ENCODE data around the gene ROR2.
"Not testable (repeated sequence)": the region's sequence is repeated elsewhere in the genome, so short reads cannot be mapped to it uniquely, and the experiment has no call there.

Gene ROR2

GRCh38 chr9:91659529-91660495 lies 290.2 kb downstream of the ROR2 start:
- DNase-seq = no peak

- DNase-seq = no peak
These were observed 291.4 kb downstream of the ROR2 start for GRCh38 chr9:91658513-91659105.

- no peak for DNase-seq
These were observed 292.5 kb downstream of the ROR2 start for GRCh38 chr9:91657501-91657900.

- no peak for DNase-seq
These were observed 294.4 kb downstream of the ROR2 start for GRCh38 chr9:91655658-91656057.

GRCh38 chr9:91655215-91655614 lies 294.8 kb downstream of the ROR2 start:
- no peak for DNase-seq

GRCh38 chr9:91654527-91654926 lies 295.5 kb downstream of the ROR2 start:
- no peak for DNase-seq

- DNase-seq = no peak
These were observed 302.7 kb downstream of the ROR2 start for GRCh38 chr9:91647371-91647770.

- DNase-seq = no peak
These were observed 303.3 kb downstream of the ROR2 start for GRCh38 chr9:91646702-91647101.

GRCh38 chr9:91644433-91644832 lies 305.6 kb downstream of the ROR2 start:
- DNase-seq = no peak

GRCh38 chr9:91643481-91644077 lies 306.4 kb downstream of the ROR2 start:
- peak in 1 of 2 donors; percentile 16 for DNase-seq

- DNase-seq = no peak
These were observed 307.3 kb downstream of the ROR2 start for GRCh38 chr9:91642771-91643170.

GRCh38 chr9:91640428-91640827 lies 309.6 kb downstream of the ROR2 start:
- no peak for DNase-seq

- DNase-seq = no peak
These were observed 311.0 kb downstream of the ROR2 start for GRCh38 chr9:91639054-91639453.

GRCh38 chr9:91634832-91635231 lies 315.2 kb downstream of the ROR2 start:
- not testable (repeated sequence) for DNase-seq

- no peak for DNase-seq
These were observed 320.3 kb downstream of the ROR2 start for GRCh38 chr9:91629718-91630117.

GRCh38 chr9:91628892-91629291 lies 321.1 kb downstream of the ROR2 start:
- DNase-seq = no peak

GRCh38 chr9:91625331-91625730 lies 324.7 kb downstream of the ROR2 start:
- DNase-seq = no peak

- DNase-seq = no peak
These were observed 327.0 kb downstream of the ROR2 start for GRCh38 chr9:91623004-91623403.

GRCh38 chr9:91622121-91622520 lies 327.9 kb downstream of the ROR2 start:
- DNase-seq = not testable (repeated sequence)

- DNase-seq = not testable (repeated sequence)
These were observed 336.0 kb downstream of the ROR2 start for GRCh38 chr9:91614044-91614443.

GRCh38 chr9:91611582-91611981 lies 338.4 kb downstream of the ROR2 start:
- peak in 1 of 2 donors; percentile 6 for DNase-seq

- DNase-seq = no peak
These were observed 343.6 kb downstream of the ROR2 start for GRCh38 chr9:91606255-91606995.
